B cell (primary cell): ENCODE data around the gene DDX54. TPM values are rescaled to one million over a fixed set of nuclear protein-coding genes. Genes with fewer than 3 reads are reported as not detected.

Experiments used
- ATAC-seq: fragments of 200-7000 bp; cut with Tn5 transposase; one replicate; pipeline ENCODE4 v1.10.0; 2021; ENCODE audit warnings: low read depth, mild to moderate bottlenecking, moderate number of reproducible peaks, moderate library complexity
- CTCF ChIA-PET: fragments of 350-600 bp; sonication (Branson Sonifier 250); formaldehyde crosslinking; loops from one replicate; lab custom pipeline; 2021; ENCODE audit warnings: antibody characterized with exemption, inconsistent platforms; lab: Charles Lee
- POLR2A ChIA-PET: fragments of 350-600 bp; sonication (Branson Sonifier 250); formaldehyde crosslinking; loops from one replicate; lab custom pipeline; 2021; ENCODE audit warnings: antibody characterized with exemption; lab: Charles Lee
- DNase-seq: peaks from one replicate; pipeline ENCODE4 v3.0.0; 2013
- H2AFZ ChIP-seq: 2 replicates; pipeline ENCODE4 v1.6.1; 2012; ENCODE audit warnings: mild to moderate bottlenecking, low read depth, low read length; ENCODE audit not compliant: insufficient read depth, poor library complexity, severe bottlenecking
- H3K27ac ChIP-seq, 2 donors: 1 replicate in 1 of 2; 2 replicates in 1 of 2; pipeline ENCODE4 v1.5.1; 2012 to 2013; ENCODE audit warnings: low read length in 2 of 2, mild to moderate bottlenecking in 2 of 2, moderate library complexity in 1 of 2
- H3K27me3 ChIP-seq, 4 experiments: fragments of 200-600 bp in 1 of 4; sonication (generic) in 1 of 4; replicated peaks in 1 of 4; 1 replicate in 2 of 4; 2 replicates in 2 of 4; pipeline versions ENCODE4 v1.6.1 to v1.7.0; 2013 to 2016; ENCODE audit warnings: low read length in 3 of 4, mild to moderate bottlenecking in 2 of 4, mixed read lengths in 1 of 4, moderate library complexity in 1 of 4; ENCODE audit not compliant: insufficient read depth in 4 of 4, control insufficient read depth in 3 of 4; ENCODE audit errors: control extremely low read depth in 1 of 4
- H3K36me3 ChIP-seq, 2 experiments: replicated peaks in 1 of 2; 1 replicate in 1 of 2; 2 replicates in 1 of 2; pipeline versions ENCODE4 v1.6.1 to v1.7.1; 2013; ENCODE audit warnings: low read length in 1 of 2; ENCODE audit not compliant: insufficient read depth in 2 of 2, control insufficient read depth in 1 of 2; ENCODE audit errors: control extremely low read depth in 1 of 2, extremely low read depth in 1 of 2
- H3K4me1 ChIP-seq, 2 donors: fragments of 200-600 bp in 1 of 2; sonication (generic) in 1 of 2; 1 replicate in 1 of 2; 2 replicates in 1 of 2; pipeline versions ENCODE4 v1.5.1 to v1.6.1; 2013 to 2017; ENCODE audit warnings: low read length in 2 of 2; ENCODE audit not compliant: control insufficient read depth in 2 of 2, insufficient read depth in 2 of 2
- H3K4me2 ChIP-seq: replicated peaks from 2 replicates; pipeline ENCODE3; 2012; ENCODE audit warnings: mild to moderate bottlenecking, low read depth, low read length; ENCODE audit not compliant: poor library complexity, severe bottlenecking
- H3K4me3 ChIP-seq, 5 experiments: fragments of 200-600 bp in 1 of 5; sonication (generic) in 1 of 5; 1 replicate in 3 of 5; 2 replicates in 2 of 5; pipeline versions ENCODE4 v1.5.1 to v1.7.0; 2011 to 2016; ENCODE audit warnings: low read length in 4 of 5, mild to moderate bottlenecking in 4 of 5, low read depth in 2 of 5, control low read depth in 1 of 5, moderate library complexity in 1 of 5; ENCODE audit not compliant: insufficient read depth in 1 of 5; ENCODE audit errors: control extremely low read depth in 1 of 5, extremely low read depth in 1 of 5
- H3K79me2 ChIP-seq: fragments of 200-600 bp; sonication (generic); one replicate; pipeline ENCODE4 v1.6.0; 2016; ENCODE audit warnings: low read length; ENCODE audit not compliant: control insufficient read depth, insufficient read depth
- H3K9ac ChIP-seq: fragments of 200-600 bp; sonication (generic); 2 replicates; pipeline ENCODE4 v1.6.1; 2017; ENCODE audit warnings: mild to moderate bottlenecking, low read length, moderate library complexity
- H3K9me3 ChIP-seq, 3 donors: one replicate each; pipeline versions ENCODE4 v1.6.1 to v1.7.1; 2013; ENCODE audit warnings: low read length in 2 of 3; ENCODE audit not compliant: control insufficient read depth in 2 of 3, insufficient read depth in 1 of 3; ENCODE audit errors: control extremely low read depth in 1 of 3
- H4K20me1 ChIP-seq: 2 replicates; pipeline ENCODE4 v1.6.0; 2012; ENCODE audit warnings: mild to moderate bottlenecking, low read length; ENCODE audit not compliant: insufficient read depth, control insufficient read depth, poor library complexity, severe bottlenecking
- H3K27ac Mint-ChIP-seq: one replicate; pipeline ENCODE4 v1.8.0; 2021; ENCODE audit warnings: mixed read lengths
- H3K27me3 Mint-ChIP-seq: one replicate; pipeline ENCODE4 v1.8.0; 2021; ENCODE audit warnings: mixed read lengths
- H3K4me1 Mint-ChIP-seq: one replicate; pipeline ENCODE4 v1.8.0; 2021; ENCODE audit warnings: mixed read lengths
- H3K4me3 Mint-ChIP-seq: one replicate; pipeline ENCODE4 v1.8.0; 2021; ENCODE audit warnings: mixed read lengths
- H3K9me3 Mint-ChIP-seq: one replicate; pipeline ENCODE4 v1.8.0; 2022; ENCODE audit warnings: mixed read lengths; ENCODE audit not compliant: insufficient read depth
- CTCF ChIP-seq: fragments of 200-600 bp; IDR thresholded peaks from one replicate; pipeline ENCODE4 v1.8.0; 2022; ENCODE audit warnings: antibody characterized with exemption, mild to moderate bottlenecking
- EZH2 ChIP-seq: IDR thresholded peaks from 2 replicates; pipeline ENCODE4 v1.6.1; 2012; ENCODE audit warnings: borderline replicate concordance, low read depth, mild to moderate bottlenecking, moderate library complexity, low read length; ENCODE audit not compliant: insufficient read depth, poor library complexity, severe bottlenecking
- WGBS: methylation state at CpG from one replicate; pipeline ENCODE4 v1.1.5; 2013; ENCODE audit warnings: missing lambda C conversion rate; ENCODE audit not compliant: insufficient coverage; 5-methylcytosine and 5-hydroxymethylcytosine counted together
- intact Hi-C: fragments of 100-400 bp; cut with micrococcal nuclease; formaldehyde crosslinking; loops from one replicate; pipeline ENCODE4 v1.10.0; 2022
- polyA plus RNA-seq: library from polyadenylated mRNA; depleted of rRNA; stranded (reverse); fragments of >200 nt; gene quantifications from 2 replicates; pipeline ENCODE4 v1.2.3, GENCODE V29; 2012
- total RNA-seq, 2 donors: library from RNA; stranded (reverse); fragments of 120-200 nt in 1 of 2; gene quantifications; 1 replicate in 1 of 2; 2 replicates in 1 of 2; pipeline versions ENCODE4 v1.2.3 to v1.2.4, GENCODE V29; 2013 to 2022

The DDX54 gene
- total and polyA plus RNA-seq, 2 donors (not counting 1 experiment from before 2014, with no cell fraction given): 55.4 to 101 TPM

GRCh38 chr12:113227686-113228391, 42.6 kb upstream of the DDX54 start:
- DNase-seq: no peak
- Mint-ChIP-seq H3K27ac (peak overlapping the region; percentile 80), H3K4me3 (no peak overlapping the region), H3K4me1 (peaks cover 60% of the 10 kb centered on the region), H3K9me3 (no peaks in the 10 kb centered on the region), H3K27me3 (no peaks in the 10 kb centered on the region)
- POLR2A ChIA-PET: interaction anchor here (2.9 kb wide), 1 partner anchor 19 kb away, joined by 56 read pairs; no protein-coding TSS in a partner anchor
- H3K27ac ChIP-seq: peak overlapping the region in 1 of 2 donors; percentile 83
- H3K4me2 ChIP-seq: no peak overlapping the region
- ATAC-seq: no peak
- CTCF ChIA-PET: interaction anchor here (2.1 kb wide), 1 partner anchor 19 kb away, joined by 5 read pairs; no protein-coding TSS in a partner anchor
- no peaks in the 10 kb centered on the region for H3K27me3 ChIP-seq
- H3K9ac ChIP-seq: no peak overlapping the region
- no peaks in the 10 kb centered on the region for H3K9me3 ChIP-seq
- TF ChIP-seq EZH2 (no peak), CTCF (no peak)
- no peaks in the 10 kb centered on the region for H4K20me1 ChIP-seq
- H3K4me1 ChIP-seq: peaks cover 54 to 73% of the 10 kb centered on the region in 2 donors
- no peak overlapping the region for H3K4me3 ChIP-seq
- H3K79me2 ChIP-seq: peaks cover 58% of the 10 kb centered on the region
- intact Hi-C loops: no loop called here
- peaks cover 0 to 45% of the 10 kb centered on the region in 2 experiments for H3K36me3 ChIP-seq
- WGBS: 98% methylated on average over 4 of the region's 5 CpGs
- no peak overlapping the region for H2AFZ ChIP-seq
